Stomach (tissue), 9 donors: Measurements from ENCODE around the gene PDIA6. TPM values are rescaled to one million over a fixed set of nuclear protein-coding genes. Genes with fewer than 3 reads are reported as not detected.

Experiments
- DNase-seq, 2 donors: peaks; one replicate each; pipeline versions ENCODE4 v3.0.0 to v3.0.0-alpha.2; 2013 to 2019
- H3K27ac ChIP-seq, 5 donors: fragments of 200-600 bp in 4 of 5; sonication (generic) in 4 of 5; one replicate each; pipeline ENCODE4 v1.5.1; 2013 to 2019; ENCODE audit warnings: mild to moderate bottlenecking in 1 of 5, moderate library complexity in 1 of 5
- H3K27me3 ChIP-seq, 3 donors: fragments of 200-600 bp; sonication (generic); one replicate each; pipeline ENCODE4 v1.5.1; 2017 to 2019; ENCODE audit warnings: mixed run types in 1 of 3
- H3K36me3 ChIP-seq, 4 donors: fragments of 200-600 bp; sonication (generic); 1 replicate in 3 of 4; 2 replicates in 1 of 4; pipeline ENCODE4 v1.5.1; 2016 to 2019
- H3K4me1 ChIP-seq, 4 donors: fragments of 200-600 bp; sonication (generic); one replicate each; pipeline ENCODE4 v1.5.1; 2016 to 2019
- H3K4me3 ChIP-seq, 4 donors: fragments of 200-600 bp; sonication (generic) in 3 of 4; one replicate each; pipeline ENCODE4 v1.5.1; 2016 to 2019; ENCODE audit warnings: mild to moderate bottlenecking in 1 of 4
- H3K9me3 ChIP-seq, 4 donors: fragments of 200-600 bp; sonication (generic); one replicate each; pipeline ENCODE4 v1.5.1; 2016 to 2019
- CTCF ChIP-seq, 7 experiments: fragments of 450-650 bp in 4 of 7; fragments of 200-600 bp in 3 of 7; sonication (generic) in 3 of 7; IDR thresholded peaks; one replicate each; pipeline ENCODE4 v1.5.1; 2016 to 2019; ENCODE audit warnings: antibody characterized with exemption in 7 of 7, control low read depth in 2 of 7, mild to moderate bottlenecking in 1 of 7
- EP300 ChIP-seq: sonication (generic); formaldehyde crosslinking; IDR thresholded peaks from one replicate; pipeline ENCODE4 v1.6.1; 2017; ENCODE audit warnings: antibody characterized with exemption
- POLR2A ChIP-seq, 4 donors: fragments of 450-650 bp; IDR thresholded peaks; one replicate each; pipeline ENCODE4 v1.6.1; 2016; ENCODE audit warnings: antibody characterized with exemption in 4 of 4, control low read depth in 2 of 4, mild to moderate bottlenecking in 1 of 4, moderate library complexity in 1 of 4
- POLR2AphosphoS5 ChIP-seq, 3 donors: sonication (generic); formaldehyde crosslinking; IDR thresholded peaks; one replicate each; pipeline ENCODE4 v1.6.1; 2016; ENCODE audit warnings: antibody characterized with exemption in 3 of 3
- WGBS, 5 donors: extraction: QIAGEN DNeasy Blood & Tissue Kit in 3 of 5; methylation state at CpG; one replicate each; pipeline versions ENCODE4 v1.1.5 to v1.1.7; 2013 to 2018; 5-methylcytosine and 5-hydroxymethylcytosine counted together
- intact Hi-C: fragments of 100-400 bp; cut with DNase I; formaldehyde crosslinking; loops from one replicate; pipeline ENCODE4 v1.15.1; 2023; ENCODE audit warnings: low total_unique reads
- polyA plus RNA-seq, 3 donors: library from polyadenylated mRNA; stranded (reverse); fragments of 200-250 nt; gene quantifications; one replicate each; pipeline ENCODE4 v1.2.3, GENCODE V29; 2013
- total RNA-seq, 5 donors: library from RNA; depleted of rRNA; stranded (reverse); fragments of >200 nt; gene quantifications; one replicate each; pipeline versions ENCODE4 v1.1.0 to v1.2.3, GENCODE V29; 2014 to 2016
- donor health status: healthy with polysubstance abuse.
- donor health status: Bipolar disorder and iron deficiency.
- donor health status: healthy.

PDIA6 gene
- total and polyA plus RNA-seq, 8 donors = 37.3 to 272 (median 85.4) TPM

- Histone ChIP-seq H3K27ac (no peak overlapping the region), H3K36me3 (no peaks in the 10 kb centered on the region), H3K4me1 (peaks cover 0 to 24% (median 15%) of the 10 kb centered on the region in 4 donors), H3K27me3 (peaks cover 0 to 28% (median 0%) of the 10 kb centered on the region in 3 donors), H3K9me3 (no peaks in the 10 kb centered on the region), H3K4me3 (no peak overlapping the region)
- TF ChIP-seq EP300 (no peak), CTCF (IDR thresholded peaks at IDR 0.05) (no peak), POLR2A (IDR thresholded peaks at IDR 0.05) (no peak), POLR2AphosphoS5 (IDR thresholded peaks at IDR 0.05) (no peak)
- WGBS, 5 donors = 84 to 92% (median 87%) methylated on average over 8 of the region's 8 CpGs
- intact Hi-C loops = no loop called here
- DNase-seq = no peak
Observed at GRCh38 chr2:10826026-10826425, 13.4 kb upstream of the PDIA6 start.

DNA sequence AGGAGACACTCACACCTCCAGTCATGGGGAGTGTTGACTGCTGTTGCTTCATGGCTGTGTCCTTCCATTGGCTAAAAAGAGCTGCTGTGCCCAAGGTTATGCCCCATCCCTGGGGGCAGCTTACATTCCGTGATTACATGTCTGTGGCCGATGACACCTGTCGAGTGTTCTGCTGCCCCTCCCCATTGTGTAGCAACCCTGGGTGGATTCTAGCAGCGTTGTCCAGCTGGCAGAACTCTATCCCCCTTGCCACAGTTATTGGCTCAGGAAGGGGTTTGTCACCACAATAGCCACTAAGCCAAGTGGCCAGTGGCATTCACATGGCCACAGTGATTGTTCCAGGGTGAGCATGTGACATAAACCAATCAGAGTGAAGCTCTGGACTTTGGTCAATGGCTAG is 11.6 kb upstream of the PDIA6 start:
- intact Hi-C loops = no loop called here
- TF ChIP-seq EP300 (no peak), POLR2A (IDR thresholded peaks at IDR 0.05) (no peak), CTCF (IDR thresholded peaks at IDR 0.05) (no peak), POLR2AphosphoS5 (IDR thresholded peaks at IDR 0.05) (no peak)
- WGBS, 5 donors = 83 to 100% (median 93%) methylated on average over 4 of the region's 4 CpGs

DNA sequence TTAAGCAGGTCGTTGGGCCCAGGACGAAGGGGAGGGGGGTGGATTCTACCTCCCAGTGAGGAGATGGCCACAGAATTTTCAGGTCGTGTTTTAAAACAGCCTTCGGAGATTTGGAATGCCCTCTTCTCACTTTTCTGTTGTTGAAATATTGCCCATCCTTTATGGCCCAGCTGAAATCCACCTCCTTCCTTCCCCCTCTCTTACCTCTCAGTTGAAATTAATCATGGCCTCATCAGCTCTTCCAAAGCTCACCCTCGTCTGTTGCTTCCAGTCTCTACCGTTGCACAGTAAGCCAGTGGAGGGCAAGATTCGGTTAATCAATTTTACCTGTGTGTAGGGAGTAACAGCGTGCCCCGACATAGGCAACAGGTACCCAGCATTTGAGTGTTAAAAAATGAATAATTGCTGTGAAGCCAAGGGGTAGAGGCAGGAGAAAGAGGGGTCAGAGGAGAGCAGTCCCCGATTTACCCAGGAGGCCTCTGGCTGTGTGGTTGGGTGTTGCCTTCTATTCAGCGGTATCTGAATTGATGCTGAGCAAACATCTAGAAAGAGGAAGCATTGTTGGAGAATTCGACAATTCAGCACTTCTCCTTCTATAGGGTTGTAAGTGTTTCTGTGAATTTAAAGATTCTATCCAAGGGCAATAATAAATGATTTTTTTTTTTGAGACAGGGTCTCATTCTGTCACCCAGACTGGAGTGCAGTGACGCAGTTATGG is 8.6 kb upstream of the PDIA6 start:
- Histone ChIP-seq H3K27me3 (peaks cover 0 to 11% (median 0%) of the 10 kb centered on the region in 3 donors), H3K4me1 (peaks cover 0 to 16% (median 11%) of the 10 kb centered on the region in 4 donors), H3K9me3 (no peaks in the 10 kb centered on the region), H3K4me3 (no peak overlapping the region), H3K27ac (peak overlapping the region in 1 of 5 donors; percentile 37), H3K36me3 (no peaks in the 10 kb centered on the region)
- intact Hi-C loops = no loop called here
- DNase-seq = peak in 1 of 2 donors; percentile 71
- 31 to 57% (median 46%) methylated on average over 13 of the region's 13 CpGs for WGBS, 5 donors
- TF ChIP-seq EP300 (no peak), POLR2AphosphoS5 (IDR thresholded peaks at IDR 0.05) (no peak), CTCF (IDR thresholded peaks at IDR 0.05) (no peak), POLR2A (IDR thresholded peaks at IDR 0.05) (no peak)

More for the DNA sequence above, 11.6 kb upstream of the PDIA6 start:
- DNase-seq = no peak
- Histone ChIP-seq H3K27ac (no peak overlapping the region), H3K4me3 (no peak overlapping the region), H3K4me1 (peaks cover 0 to 16% (median 14%) of the 10 kb centered on the region in 4 donors), H3K9me3 (no peaks in the 10 kb centered on the region), H3K27me3 (peaks cover 0 to 19% (median 0%) of the 10 kb centered on the region in 3 donors), H3K36me3 (no peaks in the 10 kb centered on the region)

- TF ChIP-seq POLR2A (IDR thresholded peaks at IDR 0.05) (no peak), CTCF (IDR thresholded peaks at IDR 0.05) (no peak), EP300 (no peak), POLR2AphosphoS5 (IDR thresholded peaks at IDR 0.05) (no peak)
- Histone ChIP-seq H3K27ac (peak overlapping the region in 1 of 5 donors; percentile 37), H3K36me3 (no peaks in the 10 kb centered on the region), H3K4me1 (peaks cover 0 to 16% (median 11%) of the 10 kb centered on the region in 4 donors), H3K27me3 (peaks cover 0 to 11% (median 0%) of the 10 kb centered on the region in 3 donors), H3K9me3 (no peaks in the 10 kb centered on the region), H3K4me3 (no peak overlapping the region)
- DNase-seq = peak in 1 of 2 donors; percentile 77
- intact Hi-C loops = no loop called here
- 19 to 43% (median 30%) methylated on average over 7 to 8 of the region's 8 CpGs for WGBS, 5 donors
Observed at GRCh38 chr2:10820562-10820961, 8.0 kb upstream of the PDIA6 start.
